HCT116 (cell line): ENCODE data around the gene CEP41.

Experiments
- CBX3 ChIP-seq: IDR thresholded peaks from 2 replicates; pipeline ENCODE4 v1.6.1; 2012; ENCODE audit warnings: low read depth
- CEBPB ChIP-seq: IDR thresholded peaks from 2 replicates; pipeline ENCODE4 v1.6.1; 2012; ENCODE audit warnings: low read depth
- CTCF ChIP-seq, 3 experiments: fragments of 200-600 bp in 1 of 3; sonication (generic) in 1 of 3; IDR thresholded peaks in 2 of 3; conservative IDR thresholded peaks in 1 of 3; 2 replicates each; pipeline ENCODE4 v1.5.1; 2012 to 2017; ENCODE audit warnings: low read depth in 2 of 3, low read length in 2 of 3, antibody characterized with exemption in 1 of 3, borderline replicate concordance in 1 of 3, control low read depth in 1 of 3, mild to moderate bottlenecking in 1 of 3, mixed read lengths in 1 of 3, mixed run types in 1 of 3, moderate library complexity in 1 of 3; ENCODE audit not compliant: insufficient read depth in 1 of 3
- EGR1 ChIP-seq: IDR thresholded peaks from 2 replicates; pipeline ENCODE4 v1.6.1; 2012; ENCODE audit warnings: low read depth
- EZH2 ChIP-seq: fragments of 200-600 bp; sonication (generic); IDR thresholded peaks from 2 replicates; pipeline ENCODE4 v1.6.1; 2017; ENCODE audit warnings: antibody characterized with exemption, mixed run types
- POLR2A ChIP-seq: IDR thresholded peaks from 2 replicates; pipeline ENCODE4 v1.7.0; 2011; ENCODE audit warnings: borderline replicate concordance; ENCODE audit not compliant: insufficient read depth, insufficient read length; ENCODE audit errors: extremely low read depth
- POLR2AphosphoS5 ChIP-seq: IDR thresholded peaks from 2 replicates; pipeline ENCODE4 v1.6.1; 2011; ENCODE audit warnings: mild to moderate bottlenecking, low read depth, low read length, moderate library complexity
- RAD21 ChIP-seq: IDR thresholded peaks from 2 replicates; pipeline ENCODE4 v1.6.1; 2012; ENCODE audit warnings: low read depth, mild to moderate bottlenecking
- SIN3A ChIP-seq: IDR thresholded peaks from 2 replicates; pipeline ENCODE4 v1.6.1; 2012; ENCODE audit warnings: low read depth
- ZFX ChIP-seq: fragments of 450-650 bp; IDR thresholded peaks from 2 replicates; pipeline ENCODE4 v1.6.1; 2017
- ZNF274 ChIP-seq: fragments of 200-500 bp; sonication (Bioruptor generic); IDR thresholded peaks from 2 replicates; pipeline ENCODE4 v1.6.1; 2014; ENCODE audit warnings: mild to moderate bottlenecking, low read depth, low read length, inconsistent platforms
- TF ChIP-seq, protein P1 (sequence below): IDR thresholded peaks from 2 replicates; pipeline ENCODE4 v1.6.1; 2012
- TF ChIP-seq, protein P2 (sequence below): IDR thresholded peaks from 2 replicates; pipeline ENCODE4 v1.6.1; 2012; ENCODE audit warnings: low read depth
- TF ChIP-seq, protein P3 (sequence below): IDR thresholded peaks from 2 replicates; pipeline ENCODE4 v1.6.1; 2012

- TF ChIP-seq CTCF (IDR thresholded peaks at IDR 0.05 in 2 of 3, conservative IDR thresholded peaks at IDR 0.05 in 1 of 3; ENCODE audit: borderline replicate concordance in 1 of 3, insufficient read depth in 1 of 3, low read depth in 2 of 3, low read length in 2 of 3): peak in 2 of 3 experiments; percentile 22 to 34; a peak in 2 of 6 replicates
- peak; percentile 30; the same call in 1 of the 2 replicates for TF ChIP-seq RAD21
- no peak for TF ChIP-seq POLR2AphosphoS5
- TF ChIP-seq ZFX: no peak
- TF ChIP-seq EZH2: no peak
- no peak for TF ChIP-seq POLR2A
- TF ChIP-seq CBX3: no peak
- TF ChIP-seq, protein P1, sequence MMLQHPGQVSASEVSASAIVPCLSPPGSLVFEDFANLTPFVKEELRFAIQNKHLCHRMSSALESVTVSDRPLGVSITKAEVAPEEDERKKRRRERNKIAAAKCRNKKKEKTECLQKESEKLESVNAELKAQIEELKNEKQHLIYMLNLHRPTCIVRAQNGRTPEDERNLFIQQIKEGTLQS: no peak
- TF ChIP-seq ZNF274: no peak
- no peak for TF ChIP-seq EGR1
- TF ChIP-seq SIN3A: no peak
- TF ChIP-seq, protein P2, sequence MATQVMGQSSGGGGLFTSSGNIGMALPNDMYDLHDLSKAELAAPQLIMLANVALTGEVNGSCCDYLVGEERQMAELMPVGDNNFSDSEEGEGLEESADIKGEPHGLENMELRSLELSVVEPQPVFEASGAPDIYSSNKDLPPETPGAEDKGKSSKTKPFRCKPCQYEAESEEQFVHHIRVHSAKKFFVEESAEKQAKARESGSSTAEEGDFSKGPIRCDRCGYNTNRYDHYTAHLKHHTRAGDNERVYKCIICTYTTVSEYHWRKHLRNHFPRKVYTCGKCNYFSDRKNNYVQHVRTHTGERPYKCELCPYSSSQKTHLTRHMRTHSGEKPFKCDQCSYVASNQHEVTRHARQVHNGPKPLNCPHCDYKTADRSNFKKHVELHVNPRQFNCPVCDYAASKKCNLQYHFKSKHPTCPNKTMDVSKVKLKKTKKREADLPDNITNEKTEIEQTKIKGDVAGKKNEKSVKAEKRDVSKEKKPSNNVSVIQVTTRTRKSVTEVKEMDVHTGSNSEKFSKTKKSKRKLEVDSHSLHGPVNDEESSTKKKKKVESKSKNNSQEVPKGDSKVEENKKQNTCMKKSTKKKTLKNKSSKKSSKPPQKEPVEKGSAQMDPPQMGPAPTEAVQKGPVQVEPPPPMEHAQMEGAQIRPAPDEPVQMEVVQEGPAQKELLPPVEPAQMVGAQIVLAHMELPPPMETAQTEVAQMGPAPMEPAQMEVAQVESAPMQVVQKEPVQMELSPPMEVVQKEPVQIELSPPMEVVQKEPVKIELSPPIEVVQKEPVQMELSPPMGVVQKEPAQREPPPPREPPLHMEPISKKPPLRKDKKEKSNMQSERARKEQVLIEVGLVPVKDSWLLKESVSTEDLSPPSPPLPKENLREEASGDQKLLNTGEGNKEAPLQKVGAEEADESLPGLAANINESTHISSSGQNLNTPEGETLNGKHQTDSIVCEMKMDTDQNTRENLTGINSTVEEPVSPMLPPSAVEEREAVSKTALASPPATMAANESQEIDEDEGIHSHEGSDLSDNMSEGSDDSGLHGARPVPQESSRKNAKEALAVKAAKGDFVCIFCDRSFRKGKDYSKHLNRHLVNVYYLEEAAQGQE: no peak
- no peak for TF ChIP-seq CEBPB
- TF ChIP-seq, protein P3, sequence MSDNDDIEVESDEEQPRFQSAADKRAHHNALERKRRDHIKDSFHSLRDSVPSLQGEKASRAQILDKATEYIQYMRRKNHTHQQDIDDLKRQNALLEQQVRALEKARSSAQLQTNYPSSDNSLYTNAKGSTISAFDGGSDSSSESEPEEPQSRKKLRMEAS: no peak
These were observed 4.1 kb upstream of the CEP41 start for GRCh38 chr7:130444751-130445407.
